ENCODE measurements around the gene REPIN1.

The REPIN1 gene

GRCh38 chr7:150326657-150327268 is 41.9 kb upstream of the REPIN1 start:
- Histone ChIP-seq H3K79me1 (ENCODE audit: low read length) (peaks cover 33% of the 10 kb centered on the region), H4K8ac (ENCODE audit: low read depth, low read length) (no peak overlapping the region), H3K9ac (ENCODE audit: low read length) (no peak overlapping the region), H3K9me3 (ENCODE audit: insufficient read depth, low read depth, low read length) (peaks cover 3% of the 10 kb centered on the region), H3K79me2 (ENCODE audit: control insufficient read depth, insufficient read depth, low read length, poor library complexity) (peaks cover 2% of the 10 kb centered on the region), H2AFZ (ENCODE audit: insufficient read depth, low read length, poor library complexity) (no peak overlapping the region), H3K4me3 (ENCODE audit: low read depth, low read length) (no peak overlapping the region), H3K14ac (ENCODE audit: low read length) (no peak overlapping the region), H4K91ac (ENCODE audit: low read depth, low read length) (peak overlapping the region; percentile 32), H3K4ac (ENCODE audit: low read depth, low read length) (no peak overlapping the region), H2BK120ac (ENCODE audit: insufficient read depth, low read length, poor library complexity) (no peak overlapping the region), H2BK12ac (ENCODE audit: low read length) (peak overlapping the region; percentile 34), H3K36me3 (ENCODE audit: control insufficient read depth in 1 of 2, insufficient read depth in 2 of 2, low read length in 2 of 2) (no peaks in the 10 kb centered on the region), H2BK5ac (ENCODE audit: low read depth, low read length, poor library complexity) (no peak overlapping the region), H3K23ac (ENCODE audit: low read length) (no peak overlapping the region), H3K18ac (ENCODE audit: low read length) (no peak overlapping the region), H4K12ac (ENCODE audit: low read depth, low read length) (no peak overlapping the region), H2AK5ac (ENCODE audit: low read length) (peak overlapping the region; percentile 38), H3K4me1 (ENCODE audit: control insufficient read depth in 1 of 2, insufficient read depth in 2 of 2, low read length in 2 of 2) (peaks cover 24% of the 10 kb centered on the region in 2 experiments), H3K27ac (ENCODE audit: low read depth, low read length) (no peak overlapping the region), H3K4me2 (ENCODE audit: low read length) (no peak overlapping the region), H3K27me3 (ENCODE audit: insufficient read depth, low read length) (no peaks in the 10 kb centered on the region)
- no peak for DNase-seq
- no CpG with 5 or more reads among the region's 4 CpGs for WGBS (ENCODE audit: extremely low coverage, insufficient coverage, insufficient read length)

GRCh38 chr7:150327308-150327707 is 41.3 kb upstream of the REPIN1 start:
- no peak overlapping the region for H3K4me2 ChIP-seq (ENCODE audit: low read length)

DNA sequence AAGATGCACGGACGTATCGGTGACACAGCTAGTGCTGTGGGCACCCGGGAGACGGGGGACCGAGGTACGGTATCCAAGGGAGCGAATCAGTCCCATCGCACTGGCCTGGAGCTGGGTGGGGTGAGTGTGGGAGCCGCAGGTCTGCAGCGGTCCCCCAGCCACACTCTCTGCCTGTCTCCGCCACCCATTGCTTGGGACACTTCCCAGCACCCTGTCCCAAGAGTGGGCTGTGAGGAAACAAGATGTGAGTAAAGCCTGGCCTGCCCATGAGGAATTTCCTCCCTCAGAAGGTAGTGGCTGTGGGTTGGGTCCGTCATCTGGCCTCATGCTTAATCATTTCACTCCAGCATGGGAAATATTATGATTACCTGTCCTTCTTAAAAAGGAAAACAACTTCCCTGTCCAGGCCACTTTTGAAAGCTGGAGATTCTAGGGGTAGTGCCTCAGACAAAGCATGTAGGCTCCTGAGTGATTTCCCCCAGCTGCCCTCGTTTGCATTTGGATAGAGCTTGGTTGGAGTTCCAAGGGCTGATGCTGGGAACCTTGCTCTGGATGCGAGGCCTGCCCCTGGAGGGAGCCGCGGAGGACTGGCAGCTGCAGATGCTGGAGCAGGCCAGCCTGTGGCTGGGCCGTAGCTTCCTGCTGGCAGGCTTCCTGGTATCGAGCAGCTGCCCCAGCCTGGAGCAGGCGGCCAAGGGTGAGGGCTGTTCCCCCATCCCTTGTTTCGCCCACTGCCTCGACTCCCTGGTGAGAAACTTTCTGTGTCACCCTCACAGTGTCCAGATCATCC is 39.1 kb upstream of the REPIN1 start:
- Histone ChIP-seq H3K4me3 (ENCODE audit: low read depth, low read length) (no peak overlapping the region), H3K4me2 (ENCODE audit: low read length) (no peak overlapping the region), H3K9ac (ENCODE audit: low read length) (no peak overlapping the region), H3K18ac (ENCODE audit: low read length) (peak overlapping the region; percentile 69), H3K27me3 (ENCODE audit: insufficient read depth, low read length) (no peaks in the 10 kb centered on the region), H3K4ac (ENCODE audit: low read depth, low read length) (peak overlapping the region; percentile 24), H3K27ac (ENCODE audit: low read depth, low read length) (peak overlapping the region; percentile 12), H2BK5ac (ENCODE audit: low read depth, low read length, poor library complexity) (peak overlapping the region; percentile 3), H3K23ac (ENCODE audit: low read length) (no peak overlapping the region), H4K12ac (ENCODE audit: low read depth, low read length) (peak overlapping the region; percentile 28), H2BK120ac (ENCODE audit: insufficient read depth, low read length, poor library complexity) (no peak overlapping the region), H3K14ac (ENCODE audit: low read length) (peak overlapping the region; percentile 63), H3K36me3 (ENCODE audit: control insufficient read depth in 1 of 2, insufficient read depth in 2 of 2, low read length in 2 of 2) (peaks cover 0 to 7% of the 10 kb centered on the region in 2 experiments), H2AK5ac (ENCODE audit: low read length) (peak overlapping the region; percentile 67), H3K79me1 (ENCODE audit: low read length) (peaks cover 19% of the 10 kb centered on the region), H2AFZ (ENCODE audit: insufficient read depth, low read length, poor library complexity) (no peak overlapping the region), H3K9me3 (ENCODE audit: insufficient read depth, low read depth, low read length) (no peaks in the 10 kb centered on the region), H3K79me2 (ENCODE audit: control insufficient read depth, insufficient read depth, low read length, poor library complexity) (peaks cover 1% of the 10 kb centered on the region), H4K91ac (ENCODE audit: low read depth, low read length) (peak overlapping the region; percentile 81), H3K4me1 (ENCODE audit: control insufficient read depth in 1 of 2, insufficient read depth in 2 of 2, low read length in 2 of 2) (peaks cover 18% of the 10 kb centered on the region in 2 experiments), H4K8ac (ENCODE audit: low read depth, low read length) (peak overlapping the region; percentile 44), H2BK12ac (ENCODE audit: low read length) (peak overlapping the region; percentile 52)
- no peak for DNase-seq
- no CpG with 5 or more reads among the region's 22 CpGs for WGBS (ENCODE audit: extremely low coverage, insufficient coverage, insufficient read length)

More at GRCh38 chr7:150327308-150327707, 41.3 kb upstream of the REPIN1 start:
- H3K9ac ChIP-seq (ENCODE audit: low read length): no peak overlapping the region
- H3K36me3 ChIP-seq (ENCODE audit: control insufficient read depth in 1 of 2, insufficient read depth in 2 of 2, low read length in 2 of 2): no peaks in the 10 kb centered on the region
- H3K18ac ChIP-seq (ENCODE audit: low read length): no peak overlapping the region
- no peak overlapping the region for H3K4ac ChIP-seq (ENCODE audit: low read depth, low read length)
- no peak for DNase-seq
- no peak overlapping the region for H3K4me3 ChIP-seq (ENCODE audit: low read depth, low read length)
- H2BK12ac ChIP-seq (ENCODE audit: low read length): no peak overlapping the region
- no peak overlapping the region for H3K23ac ChIP-seq (ENCODE audit: low read length)
- H3K79me1 ChIP-seq (ENCODE audit: low read length): peaks cover 31% of the 10 kb centered on the region
- no peak overlapping the region for H4K12ac ChIP-seq (ENCODE audit: low read depth, low read length)
- no peak overlapping the region for H4K8ac ChIP-seq (ENCODE audit: low read depth, low read length)
- no peak overlapping the region for H2BK5ac ChIP-seq (ENCODE audit: low read depth, low read length, poor library complexity)
- WGBS (ENCODE audit: extremely low coverage, insufficient coverage, insufficient read length): no CpG with 5 or more reads among the region's 3 CpGs
- H3K4me1 ChIP-seq (ENCODE audit: control insufficient read depth in 1 of 2, insufficient read depth in 2 of 2, low read length in 2 of 2): peaks cover 24% of the 10 kb centered on the region in 2 experiments
- no peak overlapping the region for H2AFZ ChIP-seq (ENCODE audit: insufficient read depth, low read length, poor library complexity)
- H2BK120ac ChIP-seq (ENCODE audit: insufficient read depth, low read length, poor library complexity): no peak overlapping the region
- H4K91ac ChIP-seq (ENCODE audit: low read depth, low read length): no peak overlapping the region
- no peak overlapping the region for H2AK5ac ChIP-seq (ENCODE audit: low read length)
- H3K27ac ChIP-seq (ENCODE audit: low read depth, low read length): no peak overlapping the region
- peaks cover 2% of the 10 kb centered on the region for H3K79me2 ChIP-seq (ENCODE audit: control insufficient read depth, insufficient read depth, low read length, poor library complexity)
- H3K9me3 ChIP-seq (ENCODE audit: insufficient read depth, low read depth, low read length): peaks cover 3% of the 10 kb centered on the region
- H3K27me3 ChIP-seq (ENCODE audit: insufficient read depth, low read length): no peaks in the 10 kb centered on the region
- no peak overlapping the region for H3K14ac ChIP-seq (ENCODE audit: low read length)

DNA sequence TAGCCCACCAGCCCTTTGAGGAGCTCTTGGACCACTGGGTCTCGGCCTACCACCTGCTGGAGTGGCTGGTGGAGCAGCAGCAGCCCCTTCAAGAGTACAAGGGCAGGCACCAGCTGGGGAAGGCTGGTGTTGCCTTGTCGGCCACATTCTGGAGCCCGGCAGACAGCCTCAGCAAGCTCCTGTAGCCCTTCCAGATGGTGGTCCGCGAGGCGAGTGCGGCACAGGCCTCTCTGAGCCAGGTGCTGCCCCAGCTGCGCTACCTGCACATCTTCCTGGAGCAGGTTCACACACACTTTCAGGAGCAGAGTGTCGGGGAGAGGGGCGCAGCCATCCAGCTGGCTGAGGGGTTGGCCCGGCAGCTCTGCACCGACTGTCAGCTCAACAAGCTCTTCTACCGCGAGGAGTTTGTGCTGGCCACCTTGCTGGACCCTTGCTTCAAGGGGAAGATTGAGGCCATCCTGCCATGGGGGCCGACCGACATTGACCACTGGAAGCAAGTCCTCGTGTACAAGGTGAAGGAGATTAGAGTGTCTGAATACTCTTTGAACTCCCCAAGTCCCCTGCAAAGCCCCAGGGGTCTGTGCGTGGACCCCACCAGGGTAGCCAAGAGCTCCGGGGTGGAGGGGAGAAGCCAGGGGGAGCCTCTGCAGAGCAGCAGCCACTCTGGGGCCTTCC is 38.3 kb upstream of the REPIN1 start:
- WGBS (ENCODE audit: extremely low coverage, insufficient coverage, insufficient read length): no CpG with 5 or more reads among the region's 19 CpGs

More for the DNA sequence above, 38.3 kb upstream of the REPIN1 start:
- Histone ChIP-seq H3K4me2 (ENCODE audit: low read length) (no peak overlapping the region), H4K8ac (ENCODE audit: low read depth, low read length) (no peak overlapping the region), H2BK12ac (ENCODE audit: low read length) (no peak overlapping the region), H3K4ac (ENCODE audit: low read depth, low read length) (no peak overlapping the region), H2BK5ac (ENCODE audit: low read depth, low read length, poor library complexity) (no peak overlapping the region), H3K23ac (ENCODE audit: low read length) (no peak overlapping the region), H2AK5ac (ENCODE audit: low read length) (peak overlapping the region; percentile 0), H3K79me2 (ENCODE audit: control insufficient read depth, insufficient read depth, low read length, poor library complexity) (no peaks in the 10 kb centered on the region), H3K4me1 (ENCODE audit: control insufficient read depth in 1 of 2, insufficient read depth in 2 of 2, low read length in 2 of 2) (peaks cover 10% of the 10 kb centered on the region in 2 experiments), H4K91ac (ENCODE audit: low read depth, low read length) (no peak overlapping the region), H3K9me3 (ENCODE audit: insufficient read depth, low read depth, low read length) (no peaks in the 10 kb centered on the region), H3K36me3 (ENCODE audit: control insufficient read depth in 1 of 2, insufficient read depth in 2 of 2, low read length in 2 of 2) (peaks cover 0 to 7% of the 10 kb centered on the region in 2 experiments), H2AFZ (ENCODE audit: insufficient read depth, low read length, poor library complexity) (no peak overlapping the region), H2BK120ac (ENCODE audit: insufficient read depth, low read length, poor library complexity) (peak overlapping the region; percentile 1), H3K4me3 (ENCODE audit: low read depth, low read length) (no peak overlapping the region), H4K12ac (ENCODE audit: low read depth, low read length) (no peak overlapping the region), H3K79me1 (ENCODE audit: low read length) (peaks cover 12% of the 10 kb centered on the region), H3K18ac (ENCODE audit: low read length) (no peak overlapping the region), H3K27me3 (ENCODE audit: insufficient read depth, low read length) (no peaks in the 10 kb centered on the region), H3K14ac (ENCODE audit: low read length) (no peak overlapping the region), H3K27ac (ENCODE audit: low read depth, low read length) (no peak overlapping the region), H3K9ac (ENCODE audit: low read length) (no peak overlapping the region)
- DNase-seq: no peak
